ENCODE results near the gene NHP2. TPM values are rescaled to one million over a fixed set of nuclear protein-coding genes. Genes with fewer than 3 reads are reported as not detected.
"Not testable (repeated sequence)": the region's sequence is repeated elsewhere in the genome, so short reads cannot be mapped to it uniquely, and the experiment has no call there.

Gene NHP2
- total RNA-seq, result 100 to 1,000 TPM; 112 to 122 TPM

GRCh38 chr5:178153530-178154340 lies at the start of gene NHP2:
TSS of gene NHP2 (minus strand) at chr5:178153885. CDS start at chr5:178153817, 68 bp downstream.
- H3K27ac Mint-ChIP-seq, result peak within 1 kb of the TSS; percentile 96
- H3K36me3 Mint-ChIP-seq (ENCODE audit: insufficient read depth in 2 of 2), result peaks cover 4 to 13% of the 10 kb centered on the region in 2 donors

GRCh38 chr5:178202541-178202940 lies 48.9 kb upstream of the NHP2 start:
- ATAC-seq (replicated peaks in 1 of 2), result no peak
- no peaks in the 10 kb centered on the region for H3K27me3 Mint-ChIP-seq (ENCODE audit: low read depth)
- H3K4me1 Mint-ChIP-seq (ENCODE audit: low read depth), result peaks cover 19% of the 10 kb centered on the region
- H3K9me3 Mint-ChIP-seq, result peaks cover 0 to 2% of the 10 kb centered on the region in 2 donors
- peaks cover 15 to 17% of the 10 kb centered on the region in 2 donors for H3K36me3 Mint-ChIP-seq (ENCODE audit: insufficient read depth in 2 of 2)
- H3K27ac Mint-ChIP-seq, result no peak overlapping the region
- peak overlapping the region; percentile 57 to 71 for H3K4me3 Mint-ChIP-seq
- DNase-seq, result no peak

More at GRCh38 chr5:178153530-178154340, at the start of gene NHP2:
- Mint-ChIP-seq H3K4me3 (peak within 1 kb of the TSS; percentile 98 to 99), H3K4me1 (ENCODE audit: low read depth) (peaks cover 57% of the 10 kb centered on the region), H3K9me3 (no peaks in the 10 kb centered on the region), H3K27me3 (ENCODE audit: low read depth) (no peaks in the 10 kb centered on the region)
- DNase-seq, result peak; percentile 98 to 99
- ATAC-seq (replicated peaks in 1 of 2), result peak; percentile 99

- peaks cover 0 to 2% of the 10 kb centered on the region in 2 donors for H3K9me3 Mint-ChIP-seq
- H3K4me3 Mint-ChIP-seq, result no peak overlapping the region
- DNase-seq, result no peak
- no peaks in the 10 kb centered on the region for H3K27me3 Mint-ChIP-seq (ENCODE audit: low read depth)
- peaks cover 15% of the 10 kb centered on the region in 2 donors for H3K36me3 Mint-ChIP-seq (ENCODE audit: insufficient read depth in 2 of 2)
- H3K4me1 Mint-ChIP-seq (ENCODE audit: low read depth), result peaks cover 12% of the 10 kb centered on the region
- no peak overlapping the region for H3K27ac Mint-ChIP-seq
- no peak for ATAC-seq (replicated peaks in 1 of 2)
Observed at GRCh38 chr5:178201927-178202235, 48.2 kb upstream of the NHP2 start.

- H3K27ac Mint-ChIP-seq, result no peak overlapping the region
- H3K4me3 Mint-ChIP-seq, result no peak overlapping the region
- H3K27me3 Mint-ChIP-seq (ENCODE audit: low read depth), result no peaks in the 10 kb centered on the region
- H3K36me3 Mint-ChIP-seq (ENCODE audit: insufficient read depth in 2 of 2), result peaks cover 12 to 13% of the 10 kb centered on the region in 2 donors
- DNase-seq, result no peak
- ATAC-seq (replicated peaks in 1 of 2), result no peak
- peaks cover 0 to 2% of the 10 kb centered on the region in 2 donors for H3K9me3 Mint-ChIP-seq
- peaks cover 7% of the 10 kb centered on the region for H3K4me1 Mint-ChIP-seq (ENCODE audit: low read depth)
Observed at GRCh38 chr5:178201221-178201926, 47.7 kb upstream of the NHP2 start.

- Mint-ChIP-seq H3K27me3 (ENCODE audit: low read depth) (peaks cover 3% of the 10 kb centered on the region), H3K9me3 (peaks cover 0 to 2% of the 10 kb centered on the region in 2 donors), H3K27ac (no peak overlapping the region), H3K36me3 (ENCODE audit: insufficient read depth in 2 of 2) (peaks cover 3% of the 10 kb centered on the region in 2 donors), H3K4me3 (no peak overlapping the region), H3K4me1 (ENCODE audit: low read depth) (no peaks in the 10 kb centered on the region)
- DNase-seq (no peak), ATAC-seq (replicated peaks in 1 of 2) (no peak)
Observed at GRCh38 chr5:178199581-178200434, 46.1 kb upstream of the NHP2 start.

GRCh38 chr5:178198706-178199105 lies 45.0 kb upstream of the NHP2 start:
- Mint-ChIP-seq H3K27ac (no peak overlapping the region), H3K27me3 (ENCODE audit: low read depth) (peaks cover 7% of the 10 kb centered on the region), H3K36me3 (ENCODE audit: insufficient read depth in 2 of 2) (no peaks in the 10 kb centered on the region), H3K4me3 (no peak overlapping the region), H3K4me1 (ENCODE audit: low read depth) (peaks cover 7% of the 10 kb centered on the region), H3K9me3 (peaks cover 0 to 2% of the 10 kb centered on the region in 2 donors)
- ATAC-seq (replicated peaks in 1 of 2) (no peak), DNase-seq (no peak)

GRCh38 chr5:178198151-178198550 lies 44.5 kb upstream of the NHP2 start:
- Mint-ChIP-seq H3K4me1 (ENCODE audit: low read depth) (peaks cover 10% of the 10 kb centered on the region), H3K27me3 (ENCODE audit: low read depth) (peaks cover 13% of the 10 kb centered on the region)
- not testable (repeated sequence) for H3K9me3 Mint-ChIP-seq; H3K4me3 Mint-ChIP-seq; DNase-seq; ATAC-seq (replicated peaks in 1 of 2); H3K36me3 Mint-ChIP-seq (ENCODE audit: insufficient read depth in 2 of 2); H3K27ac Mint-ChIP-seq

- DNase-seq, result no peak
- Mint-ChIP-seq H3K4me3 (no peak overlapping the region), H3K27me3 (ENCODE audit: low read depth) (peaks cover 18% of the 10 kb centered on the region), H3K27ac (no peak overlapping the region), H3K9me3 (peaks cover 0 to 2% of the 10 kb centered on the region in 2 donors), H3K36me3 (ENCODE audit: insufficient read depth in 2 of 2) (no peaks in the 10 kb centered on the region), H3K4me1 (ENCODE audit: low read depth) (peaks cover 15% of the 10 kb centered on the region)
- no peak for ATAC-seq (replicated peaks in 1 of 2)
Observed at GRCh38 chr5:178196986-178197385, 43.3 kb upstream of the NHP2 start.

- H3K4me1 Mint-ChIP-seq (ENCODE audit: low read depth), result peaks cover 15% of the 10 kb centered on the region
- ATAC-seq (replicated peaks in 1 of 2), result no peak
- H3K36me3 Mint-ChIP-seq (ENCODE audit: insufficient read depth in 2 of 2), result no peaks in the 10 kb centered on the region
- H3K27ac Mint-ChIP-seq, result no peak overlapping the region
- no peak overlapping the region for H3K4me3 Mint-ChIP-seq
- DNase-seq, result no peak
- peaks cover 18% of the 10 kb centered on the region for H3K27me3 Mint-ChIP-seq (ENCODE audit: low read depth)
- peaks cover 0 to 2% of the 10 kb centered on the region in 2 donors for H3K9me3 Mint-ChIP-seq
Observed at GRCh38 chr5:178196281-178196812, 42.7 kb upstream of the NHP2 start.

GRCh38 chr5:178194026-178194425 lies 40.3 kb upstream of the NHP2 start:
- Mint-ChIP-seq H3K4me1 (ENCODE audit: low read depth) (peaks cover 15% of the 10 kb centered on the region), H3K9me3 (peaks cover 0 to 2% of the 10 kb centered on the region in 2 donors), H3K4me3 (no peak overlapping the region), H3K36me3 (ENCODE audit: insufficient read depth in 2 of 2) (no peaks in the 10 kb centered on the region), H3K27ac (no peak overlapping the region), H3K27me3 (ENCODE audit: low read depth) (peaks cover 18% of the 10 kb centered on the region)
- ATAC-seq (replicated peaks in 1 of 2), result peak; percentile 36 to 42
- DNase-seq, result no peak

GRCh38 chr5:178193251-178193809 lies 39.6 kb upstream of the NHP2 start:
- Mint-ChIP-seq H3K27me3 (ENCODE audit: low read depth) (peaks cover 18% of the 10 kb centered on the region), H3K9me3 (peaks cover 0 to 2% of the 10 kb centered on the region in 2 donors), H3K4me3 (no peak overlapping the region), H3K36me3 (ENCODE audit: insufficient read depth in 2 of 2) (no peaks in the 10 kb centered on the region), H3K27ac (no peak overlapping the region), H3K4me1 (ENCODE audit: low read depth) (peaks cover 15% of the 10 kb centered on the region)
- ATAC-seq (replicated peaks in 1 of 2), result no peak
- DNase-seq, result no peak

GRCh38 chr5:178192787-178193186 lies 39.1 kb upstream of the NHP2 start:
- no peaks in the 10 kb centered on the region for H3K9me3 Mint-ChIP-seq

More at GRCh38 chr5:178192787-178193186, 39.1 kb upstream of the NHP2 start:
- DNase-seq, result no peak
- peaks cover 18% of the 10 kb centered on the region for H3K27me3 Mint-ChIP-seq (ENCODE audit: low read depth)
- H3K4me3 Mint-ChIP-seq, result no peak overlapping the region
- H3K27ac Mint-ChIP-seq, result no peak overlapping the region
- ATAC-seq (replicated peaks in 1 of 2), result no peak
- no peaks in the 10 kb centered on the region for H3K36me3 Mint-ChIP-seq (ENCODE audit: insufficient read depth in 2 of 2)
- peaks cover 15% of the 10 kb centered on the region for H3K4me1 Mint-ChIP-seq (ENCODE audit: low read depth)
